Heart left ventricle (tissue), 16 donors: ENCODE data around the gene ZFAND6. TPM values are rescaled to one million over a fixed set of nuclear protein-coding genes. Genes with fewer than 3 reads are reported as not detected.
"Not testable (repeated sequence)": the region's sequence is repeated elsewhere in the genome, so short reads cannot be mapped to it uniquely, and the experiment has no call there.

Experiments
- ATAC-seq, 4 donors: fragments of 200-7000 bp; cut with Tn5 transposase; one replicate each; pipeline ENCODE4 v1.9.1; 2020 to 2022; ENCODE audit warnings: moderate library complexity in 4 of 4, mild to moderate bottlenecking in 3 of 4, moderate number of reproducible peaks in 1 of 4
- DNase-seq, 5 donors: peaks; one replicate each; pipeline ENCODE4 v3.0.0-alpha.2; 2020
- H3K27ac ChIP-seq, 12 donors: fragments of 200-600 bp; sonication (generic) in 4 of 12; one replicate each; pipeline versions ENCODE4 v1.5.0 to v1.8.0; 2016 to 2022; ENCODE audit warnings: mild to moderate bottlenecking in 2 of 12
- H3K27me3 ChIP-seq, 9 donors: fragments of 200-600 bp; sonication (generic) in 2 of 9; one replicate each; pipeline versions ENCODE4 v1.5.1 to v1.8.0; 2016 to 2022; ENCODE audit warnings: mild to moderate bottlenecking in 3 of 9
- H3K36me3 ChIP-seq, 9 donors: fragments of 200-600 bp; sonication (generic) in 2 of 9; one replicate each; pipeline versions ENCODE4 v1.5.0 to v1.8.0; 2018 to 2022; ENCODE audit warnings: mild to moderate bottlenecking in 2 of 9
- H3K4me1 ChIP-seq, 12 donors: fragments of 200-600 bp; sonication (generic) in 4 of 12; one replicate each; pipeline versions ENCODE4 v1.5.0 to v1.8.0; 2016 to 2022; ENCODE audit warnings: mild to moderate bottlenecking in 3 of 12
- H3K4me3 ChIP-seq, 12 donors: fragments of 200-600 bp; sonication (generic) in 4 of 12; one replicate each; pipeline versions ENCODE4 v1.5.0 to v1.8.0; 2017 to 2022; ENCODE audit warnings: mild to moderate bottlenecking in 9 of 12, moderate library complexity in 4 of 12
- H3K9me3 ChIP-seq, 12 donors: fragments of 200-600 bp; sonication (generic) in 4 of 12; one replicate each; pipeline versions ENCODE4 v1.5.0 to v1.8.0; 2016 to 2022; ENCODE audit warnings: mild to moderate bottlenecking in 1 of 12
- POLR2A ChIP-seq, 2 donors: fragments of 450-650 bp; IDR thresholded peaks; one replicate each; pipeline ENCODE4 v1.6.1; 2017; ENCODE audit warnings: antibody characterized with exemption in 2 of 2, mild to moderate bottlenecking in 2 of 2, moderate library complexity in 2 of 2
- WGBS, 4 donors: extraction: QIAGEN DNeasy Blood & Tissue Kit in 2 of 4; methylation state at CpG; one replicate each; pipeline versions ENCODE4 v1.1.5 to v1.1.7; 2013 to 2018; 5-methylcytosine and 5-hydroxymethylcytosine counted together
- intact Hi-C, 10 donors: fragments of 100-400 bp; cut with DNase I; formaldehyde crosslinking; loops; one replicate each; pipeline versions ENCODE4 v1.11.1 to v1.14.2; 2022
- polyA plus RNA-seq, 2 donors: library from polyadenylated mRNA; stranded (reverse); fragments of 200-250 nt; gene quantifications; one replicate each; pipeline ENCODE4 v1.2.3, GENCODE V29; 2013
- total RNA-seq, 9 donors: library from RNA; depleted of rRNA in 2 of 9; stranded (reverse); fragments of >200 nt in 2 of 9; fragmentation: NEBNext Ultra II Directional in 3 of 9; extraction: Animal tissue kit (Norgen Biotek cat#: 25700) in 3 of 9; gene quantifications; one replicate each; pipeline versions ENCODE4 v1.1.0 to v1.2.4, GENCODE V29; 2016 to 2023
- TF ChIP-seq, protein P1 (sequence below), 12 donors: fragments of 200-600 bp; sonication (generic) in 4 of 12; IDR thresholded peaks; one replicate each; pipeline versions ENCODE4 v1.5.0 to v1.8.0; 2018 to 2022; ENCODE audit warnings: antibody characterized with exemption in 12 of 12, mild to moderate bottlenecking in 5 of 12
- donor health status: ischemic (EF 13 %, LVEDD 7.1; RV severe dilation, severe dysfunction).
- donor health status: healthy with polysubstance abuse.
- donor health status: DM: no; HTN: yes; CAD: no.
- donor health status: DM: no; HTN: no; CAD: no.
- donor health status: ischemic (EF 25% LVEDD 6.9; RV normal size, moderate dysfunction).
- donor health status: ischemic (EF 25% LVEDD 5.7; RV mildly dilated, moderate dysfunction).
- donor health status: healthy.
- donor health status: DM: yes; HTN: yes; CAD: no.
- donor health status: ischemic (EF 35%, LVEDD 5.7; RV mildly dilated, moderate dysfunction).
- donor health status: nonischemic (EF 11% LVEDD 7.7; RV severe dilation, severe dysfunction).
- donor health status: DM: yes; HTN: yes; CAD: no.
- donor health status: PGD.
- donor health status: ischemic (EF 29% LVEDD 5.4; RV normal size, mild dysfunction).
- donor health status: nonischemic (EF 23%, LVEDD 6.1; RV moderate dilation, normal function).

ZFAND6 gene
- total and polyA plus RNA-seq, 11 donors: 43.4 to 105 (median 79.9) TPM

DNA sequence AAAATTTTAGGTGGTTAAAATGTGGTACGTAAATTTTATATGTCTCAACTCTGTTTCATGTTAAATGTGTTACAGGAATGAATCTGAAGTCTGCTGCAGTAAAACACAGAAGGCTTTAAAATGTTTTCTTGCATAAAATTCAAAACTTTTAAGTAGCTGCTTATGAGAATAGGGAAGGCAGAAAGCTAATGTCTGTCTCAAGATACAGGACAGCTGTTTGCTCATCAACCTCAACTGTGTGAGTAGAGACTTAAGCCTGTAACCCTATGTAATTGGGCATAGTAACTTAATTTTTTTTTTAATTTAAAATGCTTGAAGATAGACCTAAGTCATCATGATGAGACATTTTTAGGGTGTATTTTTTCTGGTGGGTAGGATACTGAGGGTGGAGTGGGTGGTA lies 38.9 kb downstream of the ZFAND6 start:
- DNase-seq: no peak
- WGBS, 4 donors: 94 to 98% (median 97%) methylated on average over 1 of the region's 1 CpG
- Histone ChIP-seq H3K9me3 (no peaks in the 10 kb centered on the region), H3K27me3 (no peaks in the 10 kb centered on the region), H3K4me1 (peaks cover 0 to 48% (median 23%) of the 10 kb centered on the region in 12 donors), H3K4me3 (no peak overlapping the region), H3K36me3 (no peaks in the 10 kb centered on the region), H3K27ac (no peak overlapping the region)
- intact Hi-C loops: no loop called here
- no peak for ATAC-seq
- TF ChIP-seq POLR2A (IDR thresholded peaks at IDR 0.05): no peak
- TF ChIP-seq, protein P1, sequence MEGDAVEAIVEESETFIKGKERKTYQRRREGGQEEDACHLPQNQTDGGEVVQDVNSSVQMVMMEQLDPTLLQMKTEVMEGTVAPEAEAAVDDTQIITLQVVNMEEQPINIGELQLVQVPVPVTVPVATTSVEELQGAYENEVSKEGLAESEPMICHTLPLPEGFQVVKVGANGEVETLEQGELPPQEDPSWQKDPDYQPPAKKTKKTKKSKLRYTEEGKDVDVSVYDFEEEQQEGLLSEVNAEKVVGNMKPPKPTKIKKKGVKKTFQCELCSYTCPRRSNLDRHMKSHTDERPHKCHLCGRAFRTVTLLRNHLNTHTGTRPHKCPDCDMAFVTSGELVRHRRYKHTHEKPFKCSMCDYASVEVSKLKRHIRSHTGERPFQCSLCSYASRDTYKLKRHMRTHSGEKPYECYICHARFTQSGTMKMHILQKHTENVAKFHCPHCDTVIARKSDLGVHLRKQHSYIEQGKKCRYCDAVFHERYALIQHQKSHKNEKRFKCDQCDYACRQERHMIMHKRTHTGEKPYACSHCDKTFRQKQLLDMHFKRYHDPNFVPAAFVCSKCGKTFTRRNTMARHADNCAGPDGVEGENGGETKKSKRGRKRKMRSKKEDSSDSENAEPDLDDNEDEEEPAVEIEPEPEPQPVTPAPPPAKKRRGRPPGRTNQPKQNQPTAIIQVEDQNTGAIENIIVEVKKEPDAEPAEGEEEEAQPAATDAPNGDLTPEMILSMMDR (IDR thresholded peaks at IDR 0.05): no peak

DNA sequence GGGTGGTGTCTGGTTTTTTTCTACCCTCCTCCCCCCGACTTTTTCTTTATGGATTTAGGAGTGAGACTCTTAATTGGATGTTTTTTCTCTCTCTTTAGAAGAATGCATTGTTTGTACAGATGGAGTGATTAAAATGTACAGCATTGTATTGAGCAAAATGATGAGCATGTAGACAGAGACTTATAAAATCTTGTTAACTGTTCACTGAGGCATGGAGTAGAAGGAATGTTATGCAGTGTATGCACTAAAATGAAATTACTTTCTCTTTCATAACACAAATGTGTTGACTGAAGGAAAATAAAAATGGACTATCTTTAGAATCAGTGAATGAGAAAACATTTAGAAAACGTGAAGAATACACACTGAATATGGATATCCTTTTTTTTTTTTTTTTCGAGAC lies 39.8 kb downstream of the ZFAND6 start:
- WGBS, 4 donors: 65 to 74% (median 73%) methylated on average over 3 of the region's 3 CpGs
- Histone ChIP-seq H3K4me3 (no peak overlapping the region), H3K27me3 (no peaks in the 10 kb centered on the region), H3K9me3 (no peaks in the 10 kb centered on the region), H3K27ac (no peak overlapping the region), H3K36me3 (peaks cover 0 to 5% (median 0%) of the 10 kb centered on the region in 9 donors), H3K4me1 (peaks cover 0 to 41% (median 18%) of the 10 kb centered on the region in 12 donors)
- TF ChIP-seq, protein P1 (IDR thresholded peaks at IDR 0.05): no peak
- TF ChIP-seq POLR2A (IDR thresholded peaks at IDR 0.05): no peak
- no peak for ATAC-seq
- intact Hi-C loops: no loop called here
- DNase-seq: no peak

DNA sequence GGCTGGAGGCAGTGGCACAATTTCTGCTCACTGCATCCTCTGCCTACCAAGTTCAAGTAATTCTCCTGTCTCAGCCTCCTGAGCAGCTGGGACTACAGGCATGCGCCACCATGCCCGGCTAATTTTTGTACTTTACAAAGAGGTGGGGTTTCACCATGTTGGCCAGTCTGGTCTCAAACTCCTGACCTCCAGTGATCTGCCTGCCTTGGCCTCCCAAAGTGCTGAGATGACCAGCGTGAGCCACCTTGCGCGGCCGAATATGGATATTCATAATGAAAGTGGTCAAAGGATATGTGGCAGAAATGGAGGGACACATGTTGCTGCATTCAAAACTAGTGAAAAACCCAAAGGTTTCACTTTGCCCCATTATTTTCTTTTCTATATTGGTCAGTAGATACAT lies 40.2 kb downstream of the ZFAND6 start:
- DNase-seq, H3K27ac ChIP-seq, ATAC-seq, H3K9me3 ChIP-seq, H3K4me3 ChIP-seq, H3K27me3 ChIP-seq, H3K36me3 ChIP-seq, intact Hi-C loops: not testable (repeated sequence)
- WGBS, 4 donors: 87 to 97% (median 97%) methylated on average over 6 of the region's 6 CpGs
- H3K4me1 ChIP-seq: peaks cover 0 to 36% (median 15%) of the 10 kb centered on the region in 12 donors

DNA sequence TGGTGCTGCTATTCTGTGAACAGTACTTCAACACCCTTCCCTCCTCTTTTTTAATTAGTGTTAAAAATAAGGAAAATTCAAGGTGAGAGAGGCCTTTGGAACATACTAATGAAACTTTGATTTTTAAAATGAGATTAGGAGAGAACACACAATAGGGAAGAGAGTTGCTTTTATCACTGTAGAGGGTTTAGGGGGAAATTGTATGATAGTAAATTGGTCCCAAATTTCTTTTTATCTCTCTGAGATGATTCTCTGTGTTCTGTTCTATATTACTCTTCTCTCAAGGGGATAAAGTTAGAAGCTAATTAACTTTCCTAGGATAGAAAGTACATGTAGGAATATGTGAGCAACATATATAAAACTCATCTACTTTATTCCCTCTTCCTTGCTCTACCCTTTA lies 40.8 kb downstream of the ZFAND6 start:
- Histone ChIP-seq H3K27ac (no peak overlapping the region), H3K4me3 (no peak overlapping the region), H3K27me3 (no peaks in the 10 kb centered on the region), H3K9me3 (no peaks in the 10 kb centered on the region), H3K4me1 (peaks cover 0 to 31% (median 11%) of the 10 kb centered on the region in 12 donors), H3K36me3 (peaks cover 0 to 5% (median 0%) of the 10 kb centered on the region in 9 donors)
- DNase-seq (no peak), ATAC-seq (no peak)
- TF ChIP-seq, protein P1 (IDR thresholded peaks at IDR 0.05): no peak
- intact Hi-C loops: no loop called here

DNA sequence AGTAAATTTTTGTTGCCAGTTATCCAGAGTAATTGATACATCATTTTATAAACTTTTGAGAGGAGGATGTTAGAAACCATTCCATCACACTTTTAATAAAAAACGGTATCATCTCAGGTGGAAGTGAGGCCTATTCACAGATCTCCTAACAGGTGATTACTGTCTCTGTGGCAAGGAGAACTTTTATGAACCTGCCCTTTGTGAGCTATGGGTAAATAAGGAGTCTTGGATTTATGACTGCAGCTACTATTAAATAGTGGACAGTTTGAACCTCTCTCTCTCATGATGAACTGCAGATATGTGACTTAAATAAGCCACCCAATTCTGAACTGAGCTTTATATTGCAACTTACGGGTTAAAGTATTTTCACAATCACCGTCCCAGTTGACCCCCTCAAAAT lies 45.7 kb downstream of the ZFAND6 start:
- Histone ChIP-seq H3K9me3 (no peaks in the 10 kb centered on the region), H3K27me3 (no peaks in the 10 kb centered on the region), H3K4me1 (peaks cover 0 to 41% (median 6%) of the 10 kb centered on the region in 12 donors), H3K4me3 (no peak overlapping the region), H3K36me3 (peaks cover 0 to 5% (median 0%) of the 10 kb centered on the region in 9 donors), H3K27ac (no peak overlapping the region)
- 77 to 86% (median 85%) methylated on average over 3 of the region's 3 CpGs for WGBS, 4 donors
- TF ChIP-seq POLR2A (IDR thresholded peaks at IDR 0.05): no peak
- TF ChIP-seq, protein P1 (IDR thresholded peaks at IDR 0.05): no peak
- ATAC-seq: no peak
- no peak for DNase-seq
- intact Hi-C loops: no loop called here
